Activated naive CD4-positive, alpha-beta T cell treated with anti-CD3 and anti-CD28 coated beads, Interleukin-2, amount 10 ng/mL, durations not matched to agents 7 days and 5 days (primary cell): ENCODE measurements around the gene ARPP19.
"Not testable (repeated sequence)": the region's sequence is repeated elsewhere in the genome, so short reads cannot be mapped to it uniquely, and the experiment has no call there.

Experiments used
- CTCF ChIA-PET: fragments of 350-600 bp; sonication (Branson Sonifier 250); formaldehyde crosslinking; loops from one replicate; lab custom pipeline; 2021; ENCODE audit warnings: antibody characterized with exemption; lab: Charles Lee
- DNase-seq: peaks from one replicate; pipeline ENCODE4 v3.0.0-alpha.2; 2020
- H3K27ac Mint-ChIP-seq: one replicate; pipeline ENCODE4 v1.8.0; 2021; ENCODE audit warnings: mild to moderate bottlenecking, moderate library complexity, mixed read lengths
- H3K27me3 Mint-ChIP-seq: one replicate; pipeline ENCODE4 v1.8.0; 2021; ENCODE audit warnings: mild to moderate bottlenecking, mixed read lengths
- H3K36me3 Mint-ChIP-seq: one replicate; pipeline ENCODE4 v1.8.0; 2021; ENCODE audit warnings: mixed read lengths
- H3K4me1 Mint-ChIP-seq: one replicate; pipeline ENCODE4 v1.8.0; 2021; ENCODE audit warnings: mixed read lengths
- H3K4me3 Mint-ChIP-seq: one replicate; pipeline ENCODE4 v1.8.0; 2021; ENCODE audit warnings: mild to moderate bottlenecking, moderate library complexity, mixed read lengths
- H3K9me3 Mint-ChIP-seq: one replicate; pipeline ENCODE4 v1.8.0; 2021; ENCODE audit warnings: mixed read lengths

Gene ARPP19

DNA sequence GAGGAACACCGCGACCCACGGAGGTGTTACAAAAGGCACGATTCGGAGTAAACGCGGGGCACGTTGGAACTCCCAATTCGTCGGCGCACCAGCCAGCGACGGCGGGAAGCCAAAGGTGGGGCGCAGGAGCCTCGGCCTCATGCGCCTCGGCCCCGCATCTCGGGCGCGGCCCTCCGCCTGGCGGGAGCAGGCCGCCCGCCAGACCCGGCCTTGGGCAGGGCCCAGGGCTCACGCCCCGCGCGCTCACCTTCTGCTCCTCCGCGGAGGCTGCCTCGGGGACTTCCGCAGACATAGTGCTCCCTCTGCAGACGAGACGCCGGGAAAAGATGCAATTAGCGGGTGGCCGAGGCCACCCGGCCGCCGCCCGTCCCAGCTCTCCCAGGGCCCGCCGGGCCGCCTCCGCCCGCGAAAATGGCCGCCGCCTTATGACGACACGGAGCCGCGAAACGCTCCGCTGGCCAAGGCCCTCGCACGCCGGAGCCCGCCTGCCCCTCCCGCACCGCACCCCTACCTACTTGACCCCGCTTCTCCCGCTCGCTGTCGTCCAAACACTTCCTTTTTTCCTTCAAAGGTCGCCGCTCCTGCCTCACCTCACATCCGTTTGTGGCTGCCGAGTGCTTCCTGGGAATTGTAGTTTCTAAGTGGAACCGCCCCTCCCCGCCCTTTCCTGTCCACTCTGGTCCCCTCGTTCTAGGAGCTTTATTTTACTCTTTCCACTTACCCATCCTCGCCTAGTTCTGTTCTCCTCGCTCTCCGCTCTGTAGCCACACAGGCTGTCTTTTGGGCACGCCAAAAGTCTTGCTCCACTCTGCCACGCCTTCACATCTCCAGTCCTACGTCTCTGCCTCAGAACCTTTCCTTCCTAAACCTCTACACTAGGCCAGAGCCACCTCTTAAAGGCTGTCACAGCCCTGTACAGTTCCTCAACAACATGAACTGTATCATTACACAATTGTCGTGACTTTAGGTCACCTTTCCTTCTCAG, at the start of gene ARPP19:
ARPP19 (minus strand) TSS at position 430 of the 985 bp plus-strand sequence; CDS start at position 292, 138 bp downstream.
- H3K9me3 Mint-ChIP-seq, result no peaks in the 10 kb centered on the region
- no peaks in the 10 kb centered on the region for H3K27me3 Mint-ChIP-seq
- peaks cover 5% of the 10 kb centered on the region for H3K36me3 Mint-ChIP-seq
- H3K4me3 Mint-ChIP-seq, result peak within 1 kb of the TSS; percentile 93
- peak; percentile 89 for DNase-seq
- CTCF ChIA-PET, result interaction anchor here (1.3 kb wide), 1 partner anchor 312 kb away, joined by 3 read pairs; no protein-coding TSS in a partner anchor
- H3K27ac Mint-ChIP-seq, result peak within 1 kb of the TSS; percentile 98
- H3K4me1 Mint-ChIP-seq, result peaks cover 41% of the 10 kb centered on the region

- Mint-ChIP-seq H3K27ac (no peak overlapping the region), H3K9me3 (no peaks in the 10 kb centered on the region), H3K4me1 (peaks cover 8% of the 10 kb centered on the region), H3K36me3 (peaks cover 35% of the 10 kb centered on the region), H3K4me3 (no peak overlapping the region), H3K27me3 (no peaks in the 10 kb centered on the region)
- DNase-seq, result no peak
- CTCF ChIA-PET, result no interaction called here
Measured at GRCh38 chr15:52617026-52617425, 48.2 kb upstream of the ARPP19 start.

- CTCF ChIA-PET, result interaction anchor here (1.6 kb wide), 1 partner anchor 120 kb away, joined by 3 read pairs; no protein-coding TSS in a partner anchor
- DNase-seq, result no peak
- H3K4me1 Mint-ChIP-seq, result peaks cover 5% of the 10 kb centered on the region
- H3K27ac Mint-ChIP-seq, result no peak overlapping the region
- no peak overlapping the region for H3K4me3 Mint-ChIP-seq
- H3K36me3 Mint-ChIP-seq, result peaks cover 38% of the 10 kb centered on the region
- no peaks in the 10 kb centered on the region for H3K27me3 Mint-ChIP-seq
- H3K9me3 Mint-ChIP-seq, result no peaks in the 10 kb centered on the region
Measured at GRCh38 chr15:52615302-52615701, 46.5 kb upstream of the ARPP19 start.

- no peaks in the 10 kb centered on the region for H3K27me3 Mint-ChIP-seq
- no peaks in the 10 kb centered on the region for H3K9me3 Mint-ChIP-seq
- no peak overlapping the region for H3K4me3 Mint-ChIP-seq
- CTCF ChIA-PET, result no interaction called here
- no peaks in the 10 kb centered on the region for H3K4me1 Mint-ChIP-seq
- DNase-seq, result no peak
- no peak overlapping the region for H3K27ac Mint-ChIP-seq
- H3K36me3 Mint-ChIP-seq, result peaks cover 29% of the 10 kb centered on the region
Measured at GRCh38 chr15:52609593-52609992, 40.8 kb upstream of the ARPP19 start.

DNA sequence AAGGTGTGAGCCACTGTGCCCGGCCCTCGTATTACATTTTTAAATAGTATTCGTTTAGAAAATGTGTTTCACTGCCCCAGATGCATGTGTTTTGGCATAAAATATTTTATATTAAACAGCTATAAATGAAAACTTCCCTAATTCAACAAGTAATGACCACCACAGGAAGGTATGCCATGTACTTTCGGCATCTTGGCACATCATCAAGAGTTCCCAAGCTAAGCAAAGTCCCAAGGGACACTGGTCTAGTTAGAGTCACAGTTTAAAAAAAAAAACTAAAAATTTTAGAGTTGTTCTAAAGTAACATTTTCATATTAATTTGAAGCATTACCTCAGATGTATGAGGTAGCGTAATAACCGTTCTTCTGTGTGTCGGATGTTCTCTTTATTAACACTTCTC, 15.6 kb upstream of the ARPP19 start:
- CTCF ChIA-PET, result no interaction called here

GRCh38 chr15:52579852-52580251, 11.0 kb upstream of the ARPP19 start:
- Mint-ChIP-seq H3K4me3 (no peak overlapping the region), H3K36me3 (peaks cover 30% of the 10 kb centered on the region), H3K27me3 (no peaks in the 10 kb centered on the region), H3K9me3 (no peaks in the 10 kb centered on the region), H3K4me1 (no peaks in the 10 kb centered on the region), H3K27ac (no peak overlapping the region)
- CTCF ChIA-PET, result no interaction called here
- DNase-seq, result no peak

More for the DNA sequence above, 15.6 kb upstream of the ARPP19 start:
- H3K9me3 Mint-ChIP-seq, result no peaks in the 10 kb centered on the region
- DNase-seq, result no peak
- peaks cover 29% of the 10 kb centered on the region for H3K36me3 Mint-ChIP-seq
- no peak overlapping the region for H3K4me3 Mint-ChIP-seq
- no peak overlapping the region for H3K27ac Mint-ChIP-seq
- H3K27me3 Mint-ChIP-seq, result no peaks in the 10 kb centered on the region
- no peaks in the 10 kb centered on the region for H3K4me1 Mint-ChIP-seq

- no peak overlapping the region for H3K4me3 Mint-ChIP-seq
- H3K36me3 Mint-ChIP-seq, result peaks cover 12% of the 10 kb centered on the region
- H3K4me1 Mint-ChIP-seq, result no peaks in the 10 kb centered on the region
- H3K9me3 Mint-ChIP-seq, result peaks cover 3% of the 10 kb centered on the region
- CTCF ChIA-PET, result interaction anchor here (0.6 kb wide), 1 partner anchor 70 kb away, joined by 3 read pairs; no protein-coding TSS in a partner anchor
- no peak overlapping the region for H3K27ac Mint-ChIP-seq
- DNase-seq, result no peak
- H3K27me3 Mint-ChIP-seq, result no peaks in the 10 kb centered on the region
Measured at GRCh38 chr15:52576692-52577091, 7.9 kb upstream of the ARPP19 start.

- CTCF ChIA-PET, result interaction anchor here (0.9 to 1.1 kb wide), 2 partner anchors 109 to 243 kb away, joined by 3 read pairs; no protein-coding TSS in a partner anchor
- not testable (repeated sequence) for H3K27ac Mint-ChIP-seq, DNase-seq, H3K36me3 Mint-ChIP-seq, H3K4me3 Mint-ChIP-seq, H3K9me3 Mint-ChIP-seq, H3K27me3 Mint-ChIP-seq, H3K4me1 Mint-ChIP-seq
Measured at GRCh38 chr15:52575573-52575972, 6.7 kb upstream of the ARPP19 start.

- Mint-ChIP-seq H3K36me3 (peaks cover 8% of the 10 kb centered on the region), H3K4me3 (no peak overlapping the region), H3K27ac (no peak overlapping the region), H3K9me3 (peaks cover 3% of the 10 kb centered on the region), H3K27me3 (no peaks in the 10 kb centered on the region), H3K4me1 (peaks cover under 1% of the 10 kb centered on the region)
- CTCF ChIA-PET, result interaction anchor here (0.6 to 1.1 kb wide), 3 partner anchors 109 to 243 kb away, joined by 3 to 4 read pairs (median 3); no protein-coding TSS in a partner anchor
- no peak for DNase-seq
Measured at GRCh38 chr15:52575072-52575471, 6.2 kb upstream of the ARPP19 start.

GRCh38 chr15:52574623-52575022, 5.8 kb upstream of the ARPP19 start:
- not testable (repeated sequence) for H3K27ac Mint-ChIP-seq, H3K9me3 Mint-ChIP-seq, H3K4me1 Mint-ChIP-seq

GRCh38 chr15:52567871-52568600, 794 bp downstream of the ARPP19 start:
- Mint-ChIP-seq H3K27me3 (no peaks in the 10 kb centered on the region), H3K36me3 (peaks cover 10% of the 10 kb centered on the region), H3K4me1 (peaks cover 46% of the 10 kb centered on the region), H3K4me3 (peak overlapping the region; percentile 93), H3K9me3 (no peaks in the 10 kb centered on the region), H3K27ac (peak overlapping the region; percentile 98)
- CTCF ChIA-PET, result no interaction called here
- DNase-seq, result peak; percentile 50

More at GRCh38 chr15:52574623-52575022, 5.8 kb upstream of the ARPP19 start:
- CTCF ChIA-PET, result interaction anchor here (0.6 to 1.2 kb wide), 2 partner anchors 11 to 161 kb away, joined by 3 to 4 read pairs; no protein-coding TSS in a partner anchor
- H3K36me3 Mint-ChIP-seq, H3K4me3 Mint-ChIP-seq, DNase-seq, H3K27me3 Mint-ChIP-seq: not testable (repeated sequence)

GRCh38 chr15:52566889-52567288, 1.9 kb downstream of the ARPP19 start:
- H3K4me1 Mint-ChIP-seq, result peaks cover 50% of the 10 kb centered on the region
- CTCF ChIA-PET, result interaction anchor here (1.2 to 1.4 kb wide), 2 partner anchors 102 to 307 kb away, joined by 3 read pairs; no protein-coding TSS in a partner anchor
- no peak for DNase-seq
- H3K27me3 Mint-ChIP-seq, result no peaks in the 10 kb centered on the region
- no peaks in the 10 kb centered on the region for H3K9me3 Mint-ChIP-seq
- peak overlapping the region; percentile 98 for H3K27ac Mint-ChIP-seq
- peaks cover 13% of the 10 kb centered on the region for H3K36me3 Mint-ChIP-seq
- peak overlapping the region; percentile 93 for H3K4me3 Mint-ChIP-seq

- H3K36me3 Mint-ChIP-seq, result peaks cover 13% of the 10 kb centered on the region
- H3K27ac Mint-ChIP-seq, H3K9me3 Mint-ChIP-seq, DNase-seq, H3K4me3 Mint-ChIP-seq, H3K27me3 Mint-ChIP-seq: not testable (repeated sequence)
- peaks cover 57% of the 10 kb centered on the region for H3K4me1 Mint-ChIP-seq
- CTCF ChIA-PET, result interaction anchor here (1.2 to 1.4 kb wide), 2 partner anchors 101 to 306 kb away, joined by 3 read pairs; no protein-coding TSS in a partner anchor
Measured at GRCh38 chr15:52565417-52566358, 3.1 kb downstream of the ARPP19 start.
